Activated T-cell treated with anti-CD3 and anti-CD28 coated beads, Interleukin-2, amount 50 U/mL, for 1 hour (primary cell): ENCODE data around the gene PLSCR3.

Source experiments
- DNase-seq: peaks from one replicate; pipeline ENCODE4 v3.0.0-alpha.2; 2020

Gene PLSCR3

GRCh38 chr17:7426203-7426863 lies 32.0 kb upstream of the PLSCR3 start:
- no peak for DNase-seq

- no peak for DNase-seq
Measured at GRCh38 chr17:7425756-7426155, 31.4 kb upstream of the PLSCR3 start.

DNA sequence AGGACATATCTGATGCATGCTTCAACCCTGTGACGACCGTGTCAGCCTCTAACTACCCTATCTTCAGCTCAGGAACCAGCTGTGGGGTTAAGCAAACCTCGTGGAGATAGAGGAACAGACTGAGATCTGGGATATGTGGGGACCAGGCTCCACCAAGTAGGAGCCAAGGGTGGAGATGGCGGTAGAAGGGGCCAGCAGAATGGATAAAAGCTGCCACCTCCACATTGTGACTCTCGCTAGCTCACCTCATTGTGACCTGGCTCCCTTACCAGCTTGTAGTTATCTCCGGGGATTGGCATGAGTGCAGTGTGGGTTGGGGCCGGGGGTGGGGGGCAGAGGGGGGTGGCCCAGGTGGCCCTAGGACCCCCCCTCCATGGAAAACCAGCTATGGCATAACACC lies 31.0 kb upstream of the PLSCR3 start, which contains the start of gene SPEM2:
TSS of gene SPEM2 (plus strand) at position 301 of the 400 bp plus-strand sequence. CDS start at position 374, 73 bp downstream.
- no peak for DNase-seq

- no peak for DNase-seq
Measured at GRCh38 chr17:7423679-7424078, 29.4 kb upstream of the PLSCR3 start.

- DNase-seq = no peak
Measured at GRCh38 chr17:7421186-7421585, 26.9 kb upstream of the PLSCR3 start.

DNA sequence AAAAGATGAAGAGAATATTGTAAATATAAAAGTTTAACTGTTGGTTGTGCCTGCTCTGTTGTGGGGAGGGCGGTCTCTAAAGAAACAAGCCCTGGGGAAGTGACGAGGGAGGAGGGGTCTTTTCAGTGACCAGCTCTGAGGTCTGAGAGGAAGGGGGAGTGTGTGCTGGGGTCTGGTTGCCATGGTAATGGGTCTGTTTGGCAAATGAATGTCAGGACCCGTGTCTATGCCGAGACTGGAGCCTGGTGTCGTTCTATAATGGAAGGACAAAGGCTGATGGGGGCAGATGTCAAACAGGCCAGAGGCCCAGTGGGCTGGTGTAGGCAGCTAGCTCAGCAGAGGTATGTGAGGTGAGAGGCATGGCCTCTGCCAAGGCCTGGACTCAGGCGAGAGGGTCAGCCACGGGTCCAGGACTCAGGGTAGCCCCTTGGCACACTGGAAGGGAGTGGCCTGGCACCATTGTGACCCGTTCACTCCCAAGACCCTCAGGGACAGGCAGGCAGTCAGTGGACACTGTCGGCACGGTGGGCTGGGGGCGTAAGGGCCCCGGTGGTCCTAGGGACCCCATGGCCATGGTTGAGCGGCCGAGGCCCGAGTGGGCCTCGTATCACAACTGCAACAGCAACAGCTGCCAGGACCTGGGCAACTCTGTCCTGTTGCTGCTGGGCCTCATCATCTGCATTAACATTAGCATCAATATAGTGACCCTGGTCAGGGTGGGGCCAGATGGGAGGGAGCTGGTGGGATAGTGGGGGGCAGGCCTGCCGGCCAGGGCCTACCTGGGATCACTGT lies 25.7 kb upstream of the PLSCR3 start, which contains the start of gene SPEM1:
TSS of gene SPEM1 (plus strand) at position 506 of the 792 bp plus-strand sequence. CDS start at position 567, 61 bp downstream.
- DNase-seq = no peak

DNA sequence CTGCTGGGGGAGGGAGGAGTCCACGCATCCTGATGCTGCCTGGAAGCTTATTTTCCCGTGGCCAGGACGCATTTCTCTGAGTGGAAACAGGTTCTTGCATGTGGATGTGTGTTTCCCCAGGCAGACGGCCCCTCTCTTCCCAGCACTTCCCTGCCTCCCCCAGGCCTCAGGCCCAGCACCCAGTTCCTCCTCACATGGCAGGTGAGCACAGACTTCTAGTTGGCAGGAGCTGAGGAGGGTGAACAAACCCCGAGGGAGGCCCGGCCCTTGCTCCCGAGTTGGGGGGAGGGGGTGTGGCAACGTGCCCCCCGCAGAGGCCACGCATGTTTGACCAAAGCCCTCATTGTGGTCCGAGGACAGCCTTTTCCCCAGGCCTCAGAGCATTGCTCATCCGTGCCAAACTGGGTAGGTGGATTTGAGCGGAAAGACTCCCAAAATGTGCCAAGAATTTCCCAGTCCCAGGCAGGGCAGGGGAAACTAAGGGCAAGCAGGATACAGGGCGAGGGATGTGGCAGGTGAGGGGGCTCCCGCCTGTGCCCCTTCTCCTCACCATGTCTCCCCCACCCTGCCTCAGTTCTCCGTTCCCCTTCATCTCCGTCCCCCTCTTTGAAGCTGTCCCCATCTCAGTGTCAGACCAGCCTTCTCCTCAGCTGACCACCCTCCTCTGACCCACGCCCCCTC lies 24.3 kb upstream of the PLSCR3 start:
- no peak for DNase-seq

GRCh38 chr17:7417056-7417655 lies 22.8 kb upstream of the PLSCR3 start:
- DNase-seq = no peak

DNA sequence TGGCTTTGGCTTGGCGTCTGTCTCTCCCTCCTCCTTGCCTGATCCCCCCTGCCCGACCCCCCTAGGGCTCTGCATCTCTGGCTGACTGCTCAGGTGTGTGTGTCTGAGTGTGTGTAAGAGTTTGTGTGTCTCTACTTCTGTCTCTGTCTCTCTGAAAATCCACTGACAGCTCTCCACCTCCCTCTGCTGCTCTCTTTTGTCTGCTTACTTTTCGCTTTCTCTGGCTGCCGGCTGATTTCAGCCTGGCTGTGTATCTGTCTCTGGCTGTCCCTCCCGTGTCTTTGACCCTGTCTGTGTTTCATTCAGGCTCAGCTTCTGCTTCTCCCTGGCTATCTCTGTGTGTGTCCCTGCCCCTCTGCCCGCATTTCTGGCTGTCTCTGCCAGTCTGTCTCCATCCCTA lies 22.0 kb upstream of the PLSCR3 start:
- DNase-seq = no peak

GRCh38 chr17:7415784-7416183 lies 21.5 kb upstream of the PLSCR3 start:
- DNase-seq = no peak

DNA sequence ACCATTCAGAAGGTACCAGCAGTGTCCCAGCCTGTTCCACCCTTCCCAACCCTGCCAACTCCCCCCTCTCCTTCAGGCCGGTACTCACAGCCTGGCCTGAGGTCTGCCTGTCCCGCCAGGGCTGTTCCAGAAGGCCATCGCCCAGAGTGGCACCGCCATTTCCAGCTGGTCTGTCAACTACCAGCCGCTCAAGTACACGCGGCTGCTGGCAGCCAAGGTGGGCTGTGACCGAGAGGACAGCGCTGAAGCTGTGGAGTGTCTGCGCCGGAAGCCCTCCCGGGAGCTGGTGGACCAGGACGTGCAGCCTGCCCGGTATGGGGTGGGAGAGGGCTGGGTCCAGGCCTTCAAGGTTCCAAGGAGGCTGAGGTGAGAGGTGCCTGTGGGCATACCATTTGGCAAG lies 20.5 kb upstream of the PLSCR3 start:
- DNase-seq = no peak

DNA sequence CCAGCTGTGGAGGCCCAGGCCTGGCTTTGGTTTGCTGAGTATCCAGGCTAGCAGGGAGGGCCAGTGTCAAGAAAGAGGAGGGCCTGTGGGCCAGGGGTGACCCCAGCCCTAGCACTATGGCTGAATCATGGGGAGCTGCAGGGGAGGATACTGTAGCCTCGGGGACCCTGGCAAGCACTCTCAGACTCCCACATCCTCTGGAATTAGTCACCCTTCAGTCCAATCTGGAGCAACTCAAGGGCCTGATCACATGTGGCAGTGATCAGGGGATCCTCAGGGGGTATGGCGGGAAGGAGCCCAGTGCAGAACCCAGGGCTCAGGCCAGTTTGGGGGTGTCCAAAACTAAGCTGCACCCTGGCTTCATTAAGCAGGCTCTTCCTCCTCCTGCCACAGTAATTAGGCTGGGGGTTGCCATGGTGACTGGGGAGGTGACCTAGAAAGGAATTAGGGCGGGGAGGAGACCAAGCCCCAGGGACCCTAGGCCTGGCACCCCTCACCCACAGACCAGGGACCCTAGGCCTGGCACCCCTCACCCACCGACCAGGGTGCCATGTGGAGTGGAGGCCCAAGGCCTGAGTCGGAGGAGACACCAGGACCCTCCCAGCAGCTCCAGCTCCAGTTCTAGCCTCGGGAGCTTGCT lies 19.1 kb upstream of the PLSCR3 start:
- no peak for DNase-seq

- DNase-seq = no peak
Measured at GRCh38 chr17:7411427-7411750, 17.1 kb upstream of the PLSCR3 start.

- DNase-seq = no peak
Measured at GRCh38 chr17:7410634-7411426, 16.5 kb upstream of the PLSCR3 start.

GRCh38 chr17:7409716-7410115 lies 15.4 kb upstream of the PLSCR3 start:
- no peak for DNase-seq

DNA sequence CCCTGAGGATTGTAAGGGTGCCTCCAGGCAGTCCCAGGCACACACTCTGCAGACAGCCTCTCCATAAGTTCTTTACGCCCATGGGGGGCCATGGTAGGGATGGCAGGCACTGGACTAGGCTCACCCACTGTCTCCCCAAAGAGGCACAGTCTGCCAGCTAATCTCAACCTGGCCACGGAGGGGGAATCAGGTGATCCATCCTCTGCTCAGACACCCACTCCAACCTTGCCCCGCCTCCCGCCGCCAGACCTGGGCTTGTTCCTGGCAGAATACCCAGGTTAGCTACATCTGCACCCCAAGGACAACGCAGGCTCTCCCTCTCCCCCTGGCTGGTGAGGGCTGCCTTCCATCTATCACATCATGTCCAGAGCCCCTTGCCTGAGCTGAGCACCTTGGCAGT lies 14.5 kb upstream of the PLSCR3 start:
- no peak for DNase-seq

DNA sequence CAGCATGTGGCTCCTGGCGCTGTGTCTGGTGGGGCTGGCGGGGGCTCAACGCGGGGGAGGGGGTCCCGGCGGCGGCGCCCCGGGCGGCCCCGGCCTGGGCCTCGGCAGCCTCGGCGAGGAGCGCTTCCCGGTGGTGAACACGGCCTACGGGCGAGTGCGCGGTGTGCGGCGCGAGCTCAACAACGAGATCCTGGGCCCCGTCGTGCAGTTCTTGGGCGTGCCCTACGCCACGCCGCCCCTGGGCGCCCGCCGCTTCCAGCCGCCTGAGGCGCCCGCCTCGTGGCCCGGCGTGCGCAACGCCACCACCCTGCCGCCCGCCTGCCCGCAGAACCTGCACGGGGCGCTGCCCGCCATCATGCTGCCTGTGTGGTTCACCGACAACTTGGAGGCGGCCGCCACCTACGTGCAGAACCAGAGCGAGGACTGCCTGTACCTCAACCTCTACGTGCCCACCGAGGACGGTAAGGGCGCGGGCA lies 14.0 kb upstream of the PLSCR3 start:
- DNase-seq = peak; percentile 44

DNA sequence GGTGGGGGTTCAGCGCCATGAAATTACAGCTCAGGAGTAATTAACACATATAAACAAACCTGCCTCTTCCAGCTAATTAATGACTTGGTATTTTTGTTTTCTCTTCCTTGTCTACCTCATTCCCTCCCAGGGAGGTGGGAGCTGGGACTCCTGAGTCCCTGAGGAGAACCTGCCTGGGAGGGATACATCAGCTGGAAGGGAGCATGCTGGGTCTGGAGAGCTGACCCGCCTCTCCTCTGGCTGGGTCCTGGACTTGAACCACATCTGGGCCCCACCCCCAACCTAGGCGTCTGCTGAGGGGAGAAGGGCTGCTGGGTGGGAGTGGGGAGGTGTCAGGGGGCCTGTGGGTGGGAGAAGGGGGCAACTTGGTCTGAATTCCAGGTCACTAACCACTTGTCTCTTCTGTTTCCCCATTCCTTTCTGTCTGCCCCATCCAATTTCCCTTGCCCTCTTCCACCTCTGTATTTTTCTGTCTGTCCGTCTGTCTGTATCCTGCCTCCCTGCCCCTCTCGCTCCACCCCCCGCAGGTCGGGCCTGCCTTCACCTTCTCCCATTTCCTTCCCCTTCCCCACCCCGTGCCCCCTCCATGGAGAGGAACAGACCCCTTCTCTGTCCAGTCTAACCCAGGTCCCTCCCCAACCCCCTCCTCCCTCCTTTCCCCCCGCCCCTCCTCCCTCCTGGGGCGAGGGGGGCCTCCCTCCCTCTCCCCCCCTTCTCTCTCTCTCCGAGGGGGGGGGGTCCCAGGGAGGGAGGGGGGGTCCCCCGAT lies 13.3 kb upstream of the PLSCR3 start, which contains the start of gene NLGN2:
TSS of gene NLGN2 (plus strand) at position 361 of the 767 bp plus-strand sequence. CDS start 411 bp downstream, outside the sequence.
- DNase-seq = no peak

- DNase-seq = no peak
Measured at GRCh38 chr17:7407082-7407481, 12.8 kb upstream of the PLSCR3 start.

- DNase-seq = no peak
Measured at GRCh38 chr17:7406235-7406825, 12.0 kb upstream of the PLSCR3 start.
